C4-2B (cell line): ENCODE results near the gene GLYATL1B.
"Not testable (repeated sequence)": the region's sequence is repeated elsewhere in the genome, so short reads cannot be mapped to it uniquely, and the experiment has no call there.

Experiments
- H3K27ac ChIP-seq: fragments of 450-650 bp; 2 replicates; pipeline ENCODE4 v1.5.1; 2017
- CTCF ChIP-seq: fragments of 450-650 bp; conservative IDR thresholded peaks from 2 replicates; pipeline ENCODE4 v1.5.1; 2017; ENCODE audit warnings: mild to moderate bottlenecking
- ZFX ChIP-seq: fragments of 450-650 bp; IDR thresholded peaks from 2 replicates; pipeline ENCODE4 v1.6.1; 2017

The GLYATL1B gene

GRCh38 chr11:59069087-59069486 lies 17.0 kb upstream of the GLYATL1B start:
- no peak overlapping the region for H3K27ac ChIP-seq
- TF ChIP-seq ZFX: no peak
- TF ChIP-seq CTCF: no peak

GRCh38 chr11:59076876-59077571 lies 9.1 kb upstream of the GLYATL1B start:
- TF ChIP-seq ZFX (no peak), CTCF (no peak)
- no peak overlapping the region for H3K27ac ChIP-seq

GRCh38 chr11:59078435-59078834 lies 7.7 kb upstream of the GLYATL1B start:
- no peak for TF ChIP-seq ZFX
- no peak for TF ChIP-seq CTCF
- H3K27ac ChIP-seq: no peak overlapping the region

- no peak for TF ChIP-seq ZFX
- TF ChIP-seq CTCF: no peak
- no peak overlapping the region for H3K27ac ChIP-seq
Observed at GRCh38 chr11:59079086-59079485, 7.0 kb upstream of the GLYATL1B start.

- not testable (repeated sequence) for H3K27ac ChIP-seq
Observed at GRCh38 chr11:59080421-59080820, 5.7 kb upstream of the GLYATL1B start.

GRCh38 chr11:59081430-59082020 lies 4.6 kb upstream of the GLYATL1B start:
- H3K27ac ChIP-seq: not testable (repeated sequence)

- no peak for TF ChIP-seq CTCF
- TF ChIP-seq ZFX: no peak
- no peak overlapping the region for H3K27ac ChIP-seq
Observed at GRCh38 chr11:59088162-59088561, 2.1 kb downstream of the GLYATL1B start.

GRCh38 chr11:59093576-59093975 lies 7.5 kb downstream of the GLYATL1B start:
- H3K27ac ChIP-seq: not testable (repeated sequence)

- H3K27ac ChIP-seq: not testable (repeated sequence)
Observed at GRCh38 chr11:59095225-59095624, 9.1 kb downstream of the GLYATL1B start.

GRCh38 chr11:59095972-59096575 lies 10.0 kb downstream of the GLYATL1B start:
- not testable (repeated sequence) for H3K27ac ChIP-seq
